Measurements from ENCODE around the gene OR1E1. TPM values are rescaled to one million over a fixed set of nuclear protein-coding genes. Genes with fewer than 3 reads are reported as not detected.
"Not testable (repeated sequence)": the region's sequence is repeated elsewhere in the genome, so short reads cannot be mapped to it uniquely, and the experiment has no call there.

The OR1E1 gene
- polyA plus RNA-seq, 3 donors: not detected

DNA sequence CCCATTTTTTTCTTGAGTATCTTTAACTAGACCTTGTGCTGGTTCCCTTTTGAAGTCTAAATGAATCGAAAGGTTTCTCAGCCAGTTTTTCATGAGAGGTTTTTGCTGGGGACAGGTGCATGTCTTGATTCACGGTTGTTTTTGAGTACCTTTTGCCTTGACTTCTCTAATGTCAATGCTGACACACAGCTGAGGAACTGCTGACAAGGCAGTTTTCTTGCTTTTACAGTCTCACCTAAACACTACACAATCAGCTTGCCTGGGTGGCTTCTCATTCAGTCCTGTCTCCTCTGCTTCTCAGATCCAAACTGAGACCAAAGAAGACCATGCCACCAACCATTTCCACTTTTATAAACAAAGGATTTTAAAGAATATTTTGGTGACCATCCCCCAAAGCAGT is 20.0 kb upstream of the OR1E1 start:
- TF ChIP-seq CTCF (IDR thresholded peaks at IDR 0.05): no peak
- Mint-ChIP-seq H3K4me3 (no peak overlapping the region), H3K27ac (no peak overlapping the region), H3K9me3 (peaks cover 0 to 9% (median 3%) of the 10 kb centered on the region in 7 donors), H3K4me1 (no peaks in the 10 kb centered on the region), H3K36me3 (no peaks in the 10 kb centered on the region), H3K27me3 (ENCODE audit: low read depth in 3 of 3) (peaks cover 0 to 6% (median 0%) of the 10 kb centered on the region in 3 donors)
- Histone ChIP-seq H3K9me3 (replicated peaks in 1 of 2; ENCODE audit: control insufficient read depth in 1 of 2, insufficient read depth in 1 of 2, low read length in 2 of 2) (no peaks in the 10 kb centered on the region), H3K27ac (ENCODE audit: low read depth in 1 of 2, low read length in 2 of 2) (no peak overlapping the region), H3K9ac (ENCODE audit: insufficient read depth, low read length, poor library complexity, severe bottlenecking) (no peak overlapping the region), H3K79me2 (ENCODE audit: insufficient read depth, low read length) (no peaks in the 10 kb centered on the region), H3K4me3 (replicated peaks in 1 of 3; ENCODE audit: low read depth in 2 of 3, low read length in 3 of 3) (no peak overlapping the region), H3K4me1 (ENCODE audit: control insufficient read depth in 1 of 2, insufficient read depth in 2 of 2, low read length in 2 of 2) (no peaks in the 10 kb centered on the region), H3K36me3 (replicated peaks in 1 of 2; ENCODE audit: control insufficient read depth in 1 of 2, insufficient read depth in 2 of 2, low read length in 2 of 2) (no peaks in the 10 kb centered on the region), H3K4me2 (replicated peaks; ENCODE audit: extremely low read depth, low read length, poor library complexity, severe bottlenecking) (no peak overlapping the region), H2AFZ (ENCODE audit: insufficient read depth, low read depth, low read length, poor library complexity, severe bottlenecking) (no peak overlapping the region), H3K27me3 (ENCODE audit: control insufficient read depth in 2 of 2, insufficient read depth in 2 of 2, low read length in 2 of 2) (peaks cover 0 to under 1% of the 10 kb centered on the region in 2 donors), H4K20me1 (ENCODE audit: insufficient read depth, low read length) (no peaks in the 10 kb centered on the region)
- WGBS (ENCODE audit: insufficient coverage): no CpG with 5 or more reads among the region's 2 CpGs
- no peak for DNase-seq
- intact Hi-C loops (cut with micrococcal nuclease): no loop called here

- Histone ChIP-seq H4K20me1 (ENCODE audit: insufficient read depth, low read length) (no peaks in the 10 kb centered on the region), H3K9ac (ENCODE audit: insufficient read depth, low read length, poor library complexity, severe bottlenecking) (no peak overlapping the region), H2AFZ (ENCODE audit: insufficient read depth, low read depth, low read length, poor library complexity, severe bottlenecking) (no peak overlapping the region), H3K79me2 (ENCODE audit: insufficient read depth, low read length) (no peaks in the 10 kb centered on the region), H3K27me3 (ENCODE audit: control insufficient read depth in 2 of 2, insufficient read depth in 2 of 2, low read length in 2 of 2) (peaks cover 0 to 7% of the 10 kb centered on the region in 2 donors), H3K9me3 (replicated peaks in 1 of 2; ENCODE audit: control insufficient read depth in 1 of 2, insufficient read depth in 1 of 2, low read length in 2 of 2) (no peaks in the 10 kb centered on the region), H3K4me1 (ENCODE audit: control insufficient read depth in 1 of 2, insufficient read depth in 2 of 2, low read length in 2 of 2) (no peaks in the 10 kb centered on the region), H3K4me3 (replicated peaks in 1 of 3; ENCODE audit: low read depth in 2 of 3, low read length in 3 of 3) (no peak overlapping the region), H3K36me3 (replicated peaks in 1 of 2; ENCODE audit: control insufficient read depth in 1 of 2, insufficient read depth in 2 of 2, low read length in 2 of 2) (no peaks in the 10 kb centered on the region), H3K27ac (ENCODE audit: low read depth in 1 of 2, low read length in 2 of 2) (no peak overlapping the region), H3K4me2 (replicated peaks; ENCODE audit: extremely low read depth, low read length, poor library complexity, severe bottlenecking) (no peak overlapping the region)
- H3K4me1 Mint-ChIP-seq: peaks cover 2% of the 10 kb centered on the region
- H3K27me3 Mint-ChIP-seq (ENCODE audit: low read depth in 3 of 3): peaks cover 1 to 15% (median 6%) of the 10 kb centered on the region in 3 donors
- no peak overlapping the region for H3K27ac Mint-ChIP-seq
- peaks cover 0 to 6% (median 0%) of the 10 kb centered on the region in 7 donors for H3K9me3 Mint-ChIP-seq
- no peak overlapping the region for H3K4me3 Mint-ChIP-seq
- no peaks in the 10 kb centered on the region for H3K36me3 Mint-ChIP-seq
- WGBS (ENCODE audit: insufficient coverage): 93% methylated on average over 2 of the region's 5 CpGs
- TF ChIP-seq CTCF (IDR thresholded peaks at IDR 0.05): no peak
- DNase-seq: no peak
- intact Hi-C loops (cut with micrococcal nuclease): no loop called here
Observed at GRCh38 chr17:3415610-3416009, 17.4 kb upstream of the OR1E1 start.

DNA sequence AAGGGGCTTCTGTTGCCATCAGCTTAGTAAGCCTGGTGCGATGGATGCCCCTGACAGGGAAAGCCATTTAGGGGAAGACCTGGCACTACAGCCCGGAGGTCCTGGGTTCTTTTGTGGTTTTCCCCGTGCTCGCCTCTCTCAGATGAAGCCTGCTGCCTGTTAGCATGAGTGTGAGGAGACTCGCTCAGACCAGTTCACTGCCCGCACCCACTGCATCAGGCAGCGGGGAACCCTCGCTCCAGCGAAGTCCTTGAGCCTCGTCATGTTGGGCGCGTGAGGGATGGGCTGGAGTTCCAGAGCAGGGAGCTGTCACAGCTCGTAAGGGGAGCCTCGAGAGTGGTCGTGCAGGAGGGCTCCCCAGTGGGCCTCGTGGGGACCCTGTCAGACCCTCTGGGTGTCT is 14.0 kb upstream of the OR1E1 start:
- DNase-seq; H3K4me1 ChIP-seq (ENCODE audit: control insufficient read depth in 1 of 2, insufficient read depth in 2 of 2, low read length in 2 of 2); H3K9ac ChIP-seq (ENCODE audit: insufficient read depth, low read length, poor library complexity, severe bottlenecking); H3K36me3 Mint-ChIP-seq; intact Hi-C loops (cut with micrococcal nuclease); H3K27ac ChIP-seq (ENCODE audit: low read depth in 1 of 2, low read length in 2 of 2); H3K4me1 Mint-ChIP-seq; H4K20me1 ChIP-seq (ENCODE audit: insufficient read depth, low read length); H3K4me3 Mint-ChIP-seq; H3K4me2 ChIP-seq (replicated peaks; ENCODE audit: extremely low read depth, low read length, poor library complexity, severe bottlenecking); H3K36me3 ChIP-seq (replicated peaks in 1 of 2; ENCODE audit: control insufficient read depth in 1 of 2, insufficient read depth in 2 of 2, low read length in 2 of 2); H3K27me3 ChIP-seq (ENCODE audit: control insufficient read depth in 2 of 2, insufficient read depth in 2 of 2, low read length in 2 of 2); H3K79me2 ChIP-seq (ENCODE audit: insufficient read depth, low read length); H2AFZ ChIP-seq (ENCODE audit: insufficient read depth, low read depth, low read length, poor library complexity, severe bottlenecking); H3K4me3 ChIP-seq (replicated peaks in 1 of 3; ENCODE audit: low read depth in 2 of 3, low read length in 3 of 3); H3K27ac Mint-ChIP-seq: not testable (repeated sequence)
- H3K9me3 Mint-ChIP-seq: peaks cover 4 to 14% (median 9%) of the 10 kb centered on the region in 7 donors
- peaks cover 5 to 12% of the 10 kb centered on the region in 2 donors for H3K9me3 ChIP-seq (replicated peaks in 1 of 2; ENCODE audit: control insufficient read depth in 1 of 2, insufficient read depth in 1 of 2, low read length in 2 of 2)
- peaks cover 3 to 16% (median 6%) of the 10 kb centered on the region in 3 donors for H3K27me3 Mint-ChIP-seq (ENCODE audit: low read depth in 3 of 3)
- no CpG with 5 or more reads among the region's 16 CpGs for WGBS (ENCODE audit: insufficient coverage)

Measured in CD14-positive monocyte (primary cell).